Loucy (cell line): ENCODE data around the gene ACOXL.

ENCODE experiments used
- H2AFZ ChIP-seq: fragments of 200-600 bp; sonication (generic); 2 replicates; pipeline ENCODE4 v1.6.0; 2016; ENCODE audit warnings: antibody characterized with exemption, mild to moderate bottlenecking, low read length, moderate library complexity
- H3F3A ChIP-seq: fragments of 200-600 bp; 2 replicates; pipeline ENCODE4 v1.6.0; 2016; ENCODE audit warnings: antibody characterized with exemption, low read depth, mild to moderate bottlenecking
- H3K27me3 ChIP-seq: fragments of 200-600 bp; sonication (generic); 2 replicates; pipeline ENCODE4 v1.6.1; 2014; ENCODE audit warnings: low read length, mild to moderate bottlenecking; ENCODE audit not compliant: insufficient read depth, poor library complexity, severe bottlenecking
- H3K36me3 ChIP-seq: fragments of 200-600 bp; sonication (generic); 2 replicates; pipeline ENCODE4 v1.6.1; 2016; ENCODE audit warnings: low read length; ENCODE audit not compliant: insufficient read depth
- H3K4me1 ChIP-seq: fragments of 200-600 bp; sonication (generic); 2 replicates; pipeline ENCODE4 v1.5.1; 2014; ENCODE audit warnings: low read length, mild to moderate bottlenecking; ENCODE audit not compliant: insufficient read depth, poor library complexity, severe bottlenecking
- H3K4me2 ChIP-seq: fragments of 200-600 bp; sonication (generic); 2 replicates; pipeline ENCODE4 v1.6.0; 2014; ENCODE audit warnings: antibody characterized with exemption, low read length, low read depth, mild to moderate bottlenecking; ENCODE audit not compliant: poor library complexity, severe bottlenecking
- H3K4me3 ChIP-seq: fragments of 200-600 bp; sonication (generic); 2 replicates; pipeline ENCODE4 v1.5.1; 2014; ENCODE audit warnings: low read length, mild to moderate bottlenecking, mixed read lengths; ENCODE audit not compliant: poor library complexity, severe bottlenecking
- H3K79me2 ChIP-seq: fragments of 200-600 bp; sonication (generic); 2 replicates; pipeline ENCODE4 v1.6.1; 2014; ENCODE audit warnings: low read length; ENCODE audit not compliant: insufficient read depth
- H3K9ac ChIP-seq: fragments of 200-600 bp; sonication (generic); 2 replicates; pipeline ENCODE4 v1.6.0; 2014; ENCODE audit warnings: mild to moderate bottlenecking, low read depth, low read length, moderate library complexity; ENCODE audit not compliant: poor library complexity, severe bottlenecking
- H3K9me2 ChIP-seq: fragments of 200-600 bp; sonication (generic); replicated peaks from 2 replicates; pipeline ENCODE4 v1.6.1; 2016; ENCODE audit warnings: low read depth, low read length, mixed read lengths
- H3K9me3 ChIP-seq: fragments of 200-600 bp; sonication (generic); 2 replicates; pipeline ENCODE4 v1.6.1; 2014; ENCODE audit warnings: mild to moderate bottlenecking, antibody characterized with exemption, low read length, low read depth; ENCODE audit not compliant: insufficient read depth
- H4K20me1 ChIP-seq: fragments of 200-600 bp; sonication (generic); 2 replicates; pipeline ENCODE4 v1.6.0; 2014; ENCODE audit warnings: antibody characterized with exemption, low read length, mild to moderate bottlenecking; ENCODE audit not compliant: insufficient read depth, poor library complexity, severe bottlenecking
- EZH2phosphoT487 ChIP-seq: fragments of 200-600 bp; IDR thresholded peaks from 2 replicates; pipeline ENCODE4 v1.6.1; 2018; ENCODE audit warnings: antibody characterized with exemption, mild to moderate bottlenecking, moderate library complexity, borderline replicate concordance
- TF ChIP-seq, protein P1 (sequence below): fragments of 200-600 bp; sonication (generic); conservative IDR thresholded peaks from 2 replicates; pipeline ENCODE4 v1.5.1; 2014; ENCODE audit warnings: mild to moderate bottlenecking, antibody characterized with exemption, low read length

ACOXL gene

DNA sequence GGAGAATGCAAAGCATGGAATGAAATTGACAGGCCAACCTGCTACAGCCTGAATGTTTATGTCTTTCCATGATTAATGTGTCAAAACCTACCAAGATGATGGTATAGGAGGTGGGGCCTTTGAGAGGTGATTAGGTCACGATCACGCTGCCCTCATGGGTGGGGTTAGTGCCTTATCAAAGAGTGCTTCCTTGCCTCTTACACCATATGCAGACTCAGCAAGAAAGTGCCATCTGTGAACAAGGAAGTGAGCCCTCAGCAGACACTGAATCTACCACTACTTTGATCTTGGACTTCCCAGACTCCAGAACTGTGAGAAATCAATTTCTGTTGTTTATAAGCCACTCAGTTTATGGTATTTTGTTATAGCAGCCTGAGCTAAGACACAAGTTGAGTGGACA is 240.9 kb downstream of the ACOXL start:
- peaks cover 7% of the 10 kb centered on the region; the same call in 1 of the 2 replicates for H3K9me3 ChIP-seq
- no peaks in the 10 kb centered on the region for H3K4me1 ChIP-seq
- H2AFZ ChIP-seq: no peak overlapping the region
- H3K27me3 ChIP-seq: no peaks in the 10 kb centered on the region
- no peak overlapping the region for H3K4me3 ChIP-seq
- no peaks in the 10 kb centered on the region for H3K36me3 ChIP-seq
- H3K79me2 ChIP-seq: no peaks in the 10 kb centered on the region
- H3K9ac ChIP-seq: no peak overlapping the region
- H3K4me2 ChIP-seq: no peak overlapping the region
- TF ChIP-seq, protein P1, sequence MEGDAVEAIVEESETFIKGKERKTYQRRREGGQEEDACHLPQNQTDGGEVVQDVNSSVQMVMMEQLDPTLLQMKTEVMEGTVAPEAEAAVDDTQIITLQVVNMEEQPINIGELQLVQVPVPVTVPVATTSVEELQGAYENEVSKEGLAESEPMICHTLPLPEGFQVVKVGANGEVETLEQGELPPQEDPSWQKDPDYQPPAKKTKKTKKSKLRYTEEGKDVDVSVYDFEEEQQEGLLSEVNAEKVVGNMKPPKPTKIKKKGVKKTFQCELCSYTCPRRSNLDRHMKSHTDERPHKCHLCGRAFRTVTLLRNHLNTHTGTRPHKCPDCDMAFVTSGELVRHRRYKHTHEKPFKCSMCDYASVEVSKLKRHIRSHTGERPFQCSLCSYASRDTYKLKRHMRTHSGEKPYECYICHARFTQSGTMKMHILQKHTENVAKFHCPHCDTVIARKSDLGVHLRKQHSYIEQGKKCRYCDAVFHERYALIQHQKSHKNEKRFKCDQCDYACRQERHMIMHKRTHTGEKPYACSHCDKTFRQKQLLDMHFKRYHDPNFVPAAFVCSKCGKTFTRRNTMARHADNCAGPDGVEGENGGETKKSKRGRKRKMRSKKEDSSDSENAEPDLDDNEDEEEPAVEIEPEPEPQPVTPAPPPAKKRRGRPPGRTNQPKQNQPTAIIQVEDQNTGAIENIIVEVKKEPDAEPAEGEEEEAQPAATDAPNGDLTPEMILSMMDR: no peak
- no peak for TF ChIP-seq EZH2phosphoT487
- no peaks in the 10 kb centered on the region for H3K9me2 ChIP-seq
- no peaks in the 10 kb centered on the region for H3F3A ChIP-seq
- H4K20me1 ChIP-seq: no peaks in the 10 kb centered on the region

DNA sequence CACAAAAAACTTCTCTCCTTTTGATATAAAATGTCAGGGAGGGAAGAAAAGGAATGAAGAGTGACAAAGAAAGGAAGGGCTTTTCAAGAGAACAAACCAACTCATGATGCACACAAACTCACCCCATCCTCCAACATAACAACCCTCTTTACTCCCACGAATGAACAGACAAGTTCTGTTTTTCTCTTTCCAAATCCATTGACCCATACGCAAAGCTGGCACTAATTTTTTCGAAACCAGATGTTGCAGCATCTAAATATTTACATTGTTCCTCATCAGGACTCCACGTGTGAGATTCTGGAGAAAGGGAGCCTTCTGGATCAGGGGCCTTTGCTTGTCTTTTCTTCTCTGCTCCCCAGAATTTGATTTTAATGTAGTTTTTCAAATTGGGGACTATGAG is 245.0 kb downstream of the ACOXL start:
- Histone ChIP-seq H3K9me2 (no peaks in the 10 kb centered on the region), H3F3A (no peaks in the 10 kb centered on the region)

DNA sequence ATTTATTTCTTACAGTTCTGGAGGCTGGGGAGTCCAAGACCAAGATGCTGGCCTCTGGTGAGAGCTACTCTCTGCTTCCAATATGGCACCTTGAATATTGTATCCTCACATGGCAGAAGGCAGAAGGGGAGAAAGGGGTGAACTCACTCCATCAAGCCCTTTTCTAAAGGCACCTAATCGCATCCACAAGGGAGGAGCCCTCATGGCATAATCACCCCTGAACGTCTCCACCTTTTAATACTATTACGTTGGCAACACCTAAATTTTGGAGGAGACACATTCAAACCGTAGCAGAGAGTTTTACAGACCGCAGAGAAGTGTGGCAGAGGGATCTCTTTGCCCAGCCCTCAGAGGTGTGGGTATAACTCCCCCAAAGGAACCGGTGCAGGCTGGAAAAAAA is 245.8 kb downstream of the ACOXL start:
- no peaks in the 10 kb centered on the region for H4K20me1 ChIP-seq
- peaks cover 3% of the 10 kb centered on the region for H3K4me1 ChIP-seq
- H3K9ac ChIP-seq: no peak overlapping the region
- no peaks in the 10 kb centered on the region for H3K9me3 ChIP-seq
- no peak overlapping the region for H3K4me3 ChIP-seq
- no peak overlapping the region for H3K4me2 ChIP-seq
- no peaks in the 10 kb centered on the region for H3K9me2 ChIP-seq
- H2AFZ ChIP-seq: no peak overlapping the region
- no peaks in the 10 kb centered on the region for H3K79me2 ChIP-seq
- no peak for TF ChIP-seq EZH2phosphoT487
- TF ChIP-seq, protein P1: no peak
- H3F3A ChIP-seq: no peaks in the 10 kb centered on the region
- no peaks in the 10 kb centered on the region for H3K27me3 ChIP-seq
- no peaks in the 10 kb centered on the region for H3K36me3 ChIP-seq

More for the DNA sequence above, 245.0 kb downstream of the ACOXL start:
- Histone ChIP-seq H3K36me3 (no peaks in the 10 kb centered on the region), H3K9me3 (peaks cover 5% of the 10 kb centered on the region; the same call in 1 of the 2 replicates), H3K4me3 (no peak overlapping the region), H3K27me3 (no peaks in the 10 kb centered on the region), H3K4me1 (peaks cover 3% of the 10 kb centered on the region), H3K79me2 (no peaks in the 10 kb centered on the region), H3K9ac (no peak overlapping the region), H4K20me1 (no peaks in the 10 kb centered on the region), H3K4me2 (no peak overlapping the region), H2AFZ (no peak overlapping the region)
- no peak for TF ChIP-seq EZH2phosphoT487
- TF ChIP-seq, protein P1: no peak
